Mesendoderm (in vitro differentiated cells): ENCODE measurements around the gene TSPOAP1.

Experiments
- DNase-seq: peaks from one replicate; pipeline ENCODE4 v3.0.0; 2013
- H2AK5ac ChIP-seq: 2 replicates; pipeline ENCODE4 v1.6.1; 2013; ENCODE audit warnings: low read length, inconsistent platforms
- H2BK120ac ChIP-seq: 2 replicates; pipeline ENCODE4 v1.6.1; 2013; ENCODE audit warnings: low read depth, mild to moderate bottlenecking, low read length, moderate library complexity, mixed read lengths
- H2BK15ac ChIP-seq: replicated peaks from 2 replicates; pipeline ENCODE4 v1.6.1; 2013; ENCODE audit warnings: low read depth, mild to moderate bottlenecking, moderate library complexity
- H2BK5ac ChIP-seq: 2 replicates; pipeline ENCODE4 v1.6.1; 2013; ENCODE audit warnings: low read length, inconsistent platforms
- H3K18ac ChIP-seq: 2 replicates; pipeline ENCODE4 v1.6.1; 2013; ENCODE audit warnings: mild to moderate bottlenecking, low read length, mixed read lengths
- H3K23ac ChIP-seq: one replicate; pipeline ENCODE4 v1.6.1; 2013; ENCODE audit warnings: low read length
- H3K27ac ChIP-seq: 2 replicates; pipeline ENCODE4 v1.5.1; 2013; ENCODE audit warnings: low read depth, mild to moderate bottlenecking, inconsistent platforms, low read length, moderate library complexity
- H3K27me3 ChIP-seq: 2 replicates; pipeline ENCODE4 v1.6.1; 2013; ENCODE audit warnings: low read length, control low read depth, mild to moderate bottlenecking, inconsistent platforms; ENCODE audit not compliant: insufficient read depth, poor library complexity
- H3K36me3 ChIP-seq: 2 replicates; pipeline ENCODE4 v1.6.1; 2013; ENCODE audit warnings: low read length, inconsistent platforms; ENCODE audit not compliant: control insufficient read depth, insufficient read depth
- H3K4ac ChIP-seq: one replicate; pipeline ENCODE4 v1.6.1; 2013; ENCODE audit warnings: low read depth, mild to moderate bottlenecking, low read length, moderate library complexity
- H3K4me1 ChIP-seq: 2 replicates; pipeline ENCODE4 v1.6.1; 2013; ENCODE audit warnings: low read depth, low read length, inconsistent platforms; ENCODE audit not compliant: control insufficient read depth
- H3K4me2 ChIP-seq: 2 replicates; pipeline ENCODE4 v1.6.1; 2013; ENCODE audit warnings: low read length
- H3K4me3 ChIP-seq: 2 replicates; pipeline ENCODE4 v1.5.1; 2013; ENCODE audit warnings: mild to moderate bottlenecking, low read length
- H3K56ac ChIP-seq: one replicate; pipeline ENCODE4 v1.6.1; 2013; ENCODE audit warnings: low read length
- H3K79me1 ChIP-seq: 2 replicates; pipeline ENCODE4 v1.6.1; 2013; ENCODE audit warnings: low read length, inconsistent platforms
- H3K79me2 ChIP-seq: 2 replicates; pipeline ENCODE4 v1.6.1; 2013; ENCODE audit warnings: mild to moderate bottlenecking, low read length; ENCODE audit not compliant: control insufficient read depth, insufficient read depth
- H3K9ac ChIP-seq: 2 replicates; pipeline ENCODE4 v1.6.1; 2013; ENCODE audit warnings: low read length, inconsistent platforms
- H4K5ac ChIP-seq: one replicate; pipeline ENCODE4 v1.6.1; 2013; ENCODE audit warnings: low read length
- H4K8ac ChIP-seq: one replicate; pipeline ENCODE4 v1.6.1; 2013; ENCODE audit warnings: low read depth, mild to moderate bottlenecking, control low read depth, low read length, moderate library complexity
- WGBS: extraction: QIAGEN DNeasy Blood & Tissue Kit; methylation state at CpG from one replicate; pipeline ENCODE4 v1.1.7; 2013; ENCODE audit warnings: low lambda C conversion rate, missing lambda C conversion rate; ENCODE audit not compliant: insufficient coverage; ENCODE audit errors: extremely low coverage; 5-methylcytosine and 5-hydroxymethylcytosine counted together

The TSPOAP1 gene

DNA sequence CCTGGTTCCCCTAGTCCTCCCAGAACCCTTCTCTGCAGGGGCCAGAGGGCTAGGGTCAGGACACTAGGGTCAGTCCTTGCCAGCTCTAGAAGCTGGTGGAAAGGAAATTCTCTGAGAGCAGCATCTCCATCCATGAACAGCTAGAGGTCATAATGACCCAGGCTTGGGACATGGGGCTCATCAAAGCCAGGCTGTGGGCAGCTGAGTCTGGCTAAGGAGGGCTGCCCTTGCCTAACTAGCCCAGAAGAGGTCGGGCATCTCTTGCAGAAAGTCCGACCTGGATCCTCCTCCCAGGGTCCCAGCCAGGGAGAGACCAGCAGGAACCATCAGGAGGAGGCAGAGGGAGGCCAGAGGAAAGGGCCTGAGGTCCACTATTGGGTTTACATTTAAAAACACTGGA lies 52.2 kb downstream of the TSPOAP1 start:
- Histone ChIP-seq H3K27me3 (no peaks in the 10 kb centered on the region), H4K8ac (no peak overlapping the region), H3K23ac (no peak overlapping the region), H2BK120ac (no peak overlapping the region), H2AK5ac (no peak overlapping the region), H3K4me3 (no peak overlapping the region), H3K56ac (no peak overlapping the region), H3K18ac (no peak overlapping the region), H4K5ac (no peak overlapping the region), H3K4me2 (no peak overlapping the region), H2BK15ac (no peak overlapping the region), H2BK5ac (no peak overlapping the region), H3K4me1 (no peaks in the 10 kb centered on the region), H3K9ac (no peak overlapping the region), H3K79me1 (no peaks in the 10 kb centered on the region), H3K79me2 (no peaks in the 10 kb centered on the region), H3K4ac (no peak overlapping the region), H3K36me3 (no peaks in the 10 kb centered on the region), H3K27ac (no peak overlapping the region)
- DNase-seq = peak; percentile 46
- no CpG with 5 or more reads among the region's 2 CpGs for WGBS

GRCh38 chr17:58275417-58275816 lies 53.2 kb downstream of the TSPOAP1 start:
- H3K18ac ChIP-seq = no peak overlapping the region
- no peak overlapping the region for H3K4ac ChIP-seq
- no peaks in the 10 kb centered on the region for H3K36me3 ChIP-seq
- no peak overlapping the region for H2BK5ac ChIP-seq
- no peaks in the 10 kb centered on the region for H3K27me3 ChIP-seq
- no peak overlapping the region for H4K5ac ChIP-seq
- DNase-seq = no peak
- no peak overlapping the region for H2BK120ac ChIP-seq
- H2BK15ac ChIP-seq = no peak overlapping the region
- H3K79me1 ChIP-seq = no peaks in the 10 kb centered on the region
- no CpG with 5 or more reads among the region's 10 CpGs for WGBS
- H3K4me3 ChIP-seq = no peak overlapping the region
- H3K4me1 ChIP-seq = no peaks in the 10 kb centered on the region
- H3K27ac ChIP-seq = no peak overlapping the region
- no peak overlapping the region for H3K56ac ChIP-seq
- no peak overlapping the region for H4K8ac ChIP-seq
- no peak overlapping the region for H3K9ac ChIP-seq
- H3K4me2 ChIP-seq = no peak overlapping the region
- no peak overlapping the region for H3K23ac ChIP-seq
- H2AK5ac ChIP-seq = no peak overlapping the region
- H3K79me2 ChIP-seq = no peaks in the 10 kb centered on the region

DNA sequence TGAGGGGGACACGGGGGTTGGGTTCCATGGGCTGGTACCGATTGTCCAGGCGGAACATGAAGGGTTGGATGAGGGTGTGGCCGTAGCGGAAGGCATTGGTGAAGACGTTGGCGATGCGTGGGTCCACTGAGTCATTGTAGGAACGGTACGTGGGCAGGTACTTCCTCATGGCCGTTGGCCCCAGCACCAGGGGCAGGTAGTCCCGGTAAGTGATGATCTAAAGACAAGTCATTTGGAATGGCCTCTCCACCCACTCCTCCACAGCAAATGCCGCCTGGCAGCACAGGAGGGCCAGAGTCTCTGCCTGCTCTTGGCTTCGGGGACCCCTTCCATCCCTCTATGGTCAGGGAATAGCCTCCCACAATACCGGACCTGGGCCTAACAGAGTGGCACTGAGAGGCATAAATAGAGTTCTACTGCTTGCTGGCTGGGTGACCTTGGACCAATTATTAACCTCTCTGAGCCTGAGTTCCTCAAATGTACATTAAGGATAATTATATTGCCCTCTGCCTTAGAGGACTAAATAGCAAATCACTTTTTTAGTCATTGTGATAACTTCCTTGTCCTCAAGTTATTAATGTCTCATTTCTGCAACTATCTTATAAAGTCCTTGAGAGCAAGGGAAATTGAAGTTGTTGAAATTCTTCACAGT lies 55.0 kb downstream of the TSPOAP1 start:
- H3K9ac ChIP-seq = no peak overlapping the region
- H3K4me2 ChIP-seq = no peak overlapping the region
- no peak overlapping the region for H4K5ac ChIP-seq
- no peaks in the 10 kb centered on the region for H3K4me1 ChIP-seq
- H3K27ac ChIP-seq = no peak overlapping the region
- H2BK15ac ChIP-seq = no peak overlapping the region
- H4K8ac ChIP-seq = no peak overlapping the region
- no peak overlapping the region for H3K23ac ChIP-seq
- no CpG with 5 or more reads among the region's 15 CpGs for WGBS
- H2BK120ac ChIP-seq = no peak overlapping the region
- H3K79me1 ChIP-seq = no peaks in the 10 kb centered on the region
- H3K4me3 ChIP-seq = no peak overlapping the region
- no peaks in the 10 kb centered on the region for H3K27me3 ChIP-seq
- no peak overlapping the region for H3K18ac ChIP-seq
- no peak overlapping the region for H2BK5ac ChIP-seq
- H3K36me3 ChIP-seq = no peaks in the 10 kb centered on the region
- H2AK5ac ChIP-seq = no peak overlapping the region
- H3K4ac ChIP-seq = no peak overlapping the region
- no peak overlapping the region for H3K56ac ChIP-seq
- no peaks in the 10 kb centered on the region for H3K79me2 ChIP-seq
- no peak for DNase-seq

- no peak overlapping the region for H4K5ac ChIP-seq
- H3K18ac ChIP-seq = no peak overlapping the region
- no peak overlapping the region for H2BK15ac ChIP-seq
- H3K4me1 ChIP-seq = no peaks in the 10 kb centered on the region
- DNase-seq = no peak
- H4K8ac ChIP-seq = no peak overlapping the region
- H3K27ac ChIP-seq = no peak overlapping the region
- no peak overlapping the region for H3K56ac ChIP-seq
- H3K9ac ChIP-seq = no peak overlapping the region
- no peak overlapping the region for H3K4ac ChIP-seq
- H2AK5ac ChIP-seq = no peak overlapping the region
- H3K27me3 ChIP-seq = no peaks in the 10 kb centered on the region
- no peak overlapping the region for H3K4me2 ChIP-seq
- H3K4me3 ChIP-seq = no peak overlapping the region
- no peaks in the 10 kb centered on the region for H3K36me3 ChIP-seq
- no peaks in the 10 kb centered on the region for H3K79me1 ChIP-seq
- no peak overlapping the region for H2BK5ac ChIP-seq
- no peak overlapping the region for H3K23ac ChIP-seq
- H2BK120ac ChIP-seq = no peak overlapping the region
- H3K79me2 ChIP-seq = no peaks in the 10 kb centered on the region
- no CpG with 5 or more reads among the region's 12 CpGs for WGBS
These were observed 56.0 kb downstream of the TSPOAP1 start for GRCh38 chr17:58272367-58273280.

GRCh38 chr17:58271216-58271931 lies 57.2 kb downstream of the TSPOAP1 start:
- Histone ChIP-seq H3K23ac (no peak overlapping the region), H2BK15ac (no peak overlapping the region), H2BK120ac (no peak overlapping the region), H3K36me3 (no peaks in the 10 kb centered on the region), H3K4ac (no peak overlapping the region), H4K8ac (no peak overlapping the region), H3K79me2 (no peaks in the 10 kb centered on the region), H3K4me2 (no peak overlapping the region), H4K5ac (no peak overlapping the region), H3K4me1 (no peaks in the 10 kb centered on the region), H3K9ac (no peak overlapping the region), H3K56ac (no peak overlapping the region), H3K79me1 (no peaks in the 10 kb centered on the region), H3K4me3 (no peak overlapping the region), H3K18ac (no peak overlapping the region), H3K27me3 (no peaks in the 10 kb centered on the region), H2AK5ac (no peak overlapping the region), H3K27ac (no peak overlapping the region), H2BK5ac (no peak overlapping the region)
- no CpG with 5 or more reads among the region's 21 CpGs for WGBS
- no peak for DNase-seq
